ENCODE data around the gene MAGI2. TPM values are rescaled to one million over a fixed set of nuclear protein-coding genes. Genes with fewer than 3 reads are reported as not detected.

MAGI2 gene
- total RNA-seq, 1 experiment from 2014 or later, result 0.22 TPM

DNA sequence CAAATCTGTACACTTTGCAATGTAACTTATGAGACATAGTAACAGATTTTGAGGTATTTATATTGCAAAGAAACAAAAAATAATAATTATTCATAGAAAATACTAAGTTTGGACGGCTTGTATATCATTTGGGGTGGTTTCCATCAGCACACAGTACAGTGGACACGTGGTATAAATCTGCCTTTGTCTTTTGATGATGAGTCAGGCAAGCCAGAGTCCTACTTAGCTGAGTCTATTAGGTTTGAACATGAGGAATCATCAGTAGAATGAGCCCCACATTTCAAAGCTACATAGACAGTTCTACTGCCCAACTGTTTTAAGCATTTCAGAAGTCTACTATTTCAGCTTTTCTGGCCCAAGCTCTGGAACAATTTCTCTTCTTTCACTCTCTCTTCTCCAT is 851.7 kb downstream of the MAGI2 start (continued):
- no peak for TF ChIP-seq REST (IDR thresholded peaks at IDR 0.05; ENCODE audit: low read depth)
- TF ChIP-seq POLR2AphosphoS5 (IDR thresholded peaks at IDR 0.05; ENCODE audit: low read depth, low read length), result no peak
- no peak for TF ChIP-seq POLR2A (IDR thresholded peaks at IDR 0.05; ENCODE audit: borderline replicate concordance, extremely low read depth, insufficient read depth, insufficient read length)

DNA sequence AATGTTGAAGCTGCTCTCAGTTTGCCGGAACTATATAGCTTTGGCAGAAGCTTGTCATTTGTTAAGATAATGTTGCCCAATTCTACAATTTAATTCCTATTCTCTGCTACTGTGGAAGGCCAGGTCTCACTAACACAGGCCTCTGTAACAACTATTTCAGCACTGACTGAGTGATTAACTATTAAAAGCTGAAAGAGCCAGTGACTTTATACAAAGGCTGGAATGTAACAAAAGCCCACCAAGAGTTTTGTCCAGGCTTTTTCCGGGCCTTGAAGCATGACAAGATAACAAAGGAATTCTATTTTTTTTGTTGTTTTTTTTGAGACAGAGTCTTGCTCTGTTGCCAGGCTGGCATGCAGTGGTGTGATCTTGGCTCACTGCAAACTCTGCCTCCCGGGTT is 859.3 kb downstream of the MAGI2 start:
- Histone ChIP-seq H3K4me3 (replicated peaks in 1 of 2; ENCODE audit: low read depth in 1 of 2, low read length in 2 of 2) (no peak overlapping the region), H3K4me1 (ENCODE audit: control insufficient read depth in 1 of 2, insufficient read depth in 2 of 2, low read length in 2 of 2) (no peaks in the 10 kb centered on the region), H3K36me3 (ENCODE audit: control insufficient read depth in 1 of 2, insufficient read depth in 2 of 2, low read length in 2 of 2) (no peaks in the 10 kb centered on the region), H3K27me3 (ENCODE audit: insufficient read depth, low read length) (no peaks in the 10 kb centered on the region), H3K79me2 (ENCODE audit: insufficient read depth, low read length) (no peaks in the 10 kb centered on the region), H3K27ac (ENCODE audit: low read depth, low read length) (no peak overlapping the region), H4K20me1 (ENCODE audit: insufficient read depth) (no peaks in the 10 kb centered on the region), H3K4me2 (ENCODE audit: low read length) (no peak overlapping the region), H3K9ac (ENCODE audit: low read length) (no peak overlapping the region), H3K9me3 (ENCODE audit: control insufficient read depth in 1 of 2, insufficient read depth in 1 of 2, low read depth in 1 of 2, low read length in 2 of 2) (no peaks in the 10 kb centered on the region), H2AFZ (ENCODE audit: low read depth, low read length, poor library complexity, severe bottlenecking) (no peak overlapping the region), H3K9me2 (ENCODE audit: insufficient read depth) (no peaks in the 10 kb centered on the region)
- TF ChIP-seq JUND (IDR thresholded peaks at IDR 0.05), result no peak
- no peak for TF ChIP-seq ZBTB33 (IDR thresholded peaks at IDR 0.05; ENCODE audit: extremely low read depth, insufficient replicate concordance, low read length)
- TF ChIP-seq CBX3 (IDR thresholded peaks at IDR 0.05; ENCODE audit: low read depth), result no peak
- no peak for TF ChIP-seq CEBPB (IDR thresholded peaks at IDR 0.05; ENCODE audit: low read depth)
- no peak for TF ChIP-seq ZNF274 (IDR thresholded peaks at IDR 0.05; ENCODE audit: low read depth, low read length)
- no peak for TF ChIP-seq TCF7L2 (IDR thresholded peaks at IDR 0.05; ENCODE audit: borderline replicate concordance, extremely low read depth, insufficient read depth, insufficient read length)
- TF ChIP-seq POLR2AphosphoS5 (IDR thresholded peaks at IDR 0.05; ENCODE audit: low read depth, low read length), result no peak
- no peak for TF ChIP-seq SRF (IDR thresholded peaks at IDR 0.05; ENCODE audit: low read depth)
- no peak for TF ChIP-seq EZH2 (IDR thresholded peaks at IDR 0.05)
- no peak for TF ChIP-seq SP1 (IDR thresholded peaks at IDR 0.05; ENCODE audit: low read depth)
- TF ChIP-seq REST (IDR thresholded peaks at IDR 0.05; ENCODE audit: low read depth), result no peak
- POLR2A ChIA-PET, result no interaction called here
- BruUV-seq (replicated peaks), result no TSS peak
- ATAC-seq (no peak), DNase-seq (ENCODE audit: low read depth, low spot score) (no peak)
- RAD21 ChIA-PET (ENCODE audit: low non-redundant PET in 1 of 2, low total read pairs in 2 of 2, uncharacterized antibody in 2 of 2, unreplicated experiment in 2 of 2), result no interaction called here
- intact Hi-C loops (cut with micrococcal nuclease), result no loop called here
- CTCF ChIA-PET, result no interaction called here
